HG03139 (cell line): ENCODE measurements around the gene ZFYVE27.
A peak's percentile ranks its signal among the peaks of the same experiment; 100 is the strongest.

Experiments
- ATAC-seq: cut with Tn5 transposase; IDR thresholded peaks from one replicate; pipeline ENCODE4 v1.9.1; 2021; ENCODE audit not compliant: unreplicated experiment

The ZFYVE27 gene

GRCh38 chr10:97714401-97715258 is 22.3 kb upstream of the ZFYVE27 start:
- ATAC-seq, result no peak

GRCh38 chr10:97715259-97715874 is 21.6 kb upstream of the ZFYVE27 start:
- no peak for ATAC-seq

- no peak for ATAC-seq
Measured at GRCh38 chr10:97717627-97718026, 19.3 kb upstream of the ZFYVE27 start.

GRCh38 chr10:97718178-97718577 is 18.8 kb upstream of the ZFYVE27 start:
- no peak for ATAC-seq

- ATAC-seq, result no peak
Measured at GRCh38 chr10:97718659-97719142, 18.2 kb upstream of the ZFYVE27 start.

GRCh38 chr10:97719602-97720001 is 17.3 kb upstream of the ZFYVE27 start:
- ATAC-seq, result no peak

- no peak for ATAC-seq
Measured at GRCh38 chr10:97721871-97722780, 14.8 kb upstream of the ZFYVE27 start.

GRCh38 chr10:97723001-97723400 is 13.9 kb upstream of the ZFYVE27 start:
- no peak for ATAC-seq

GRCh38 chr10:97724341-97724941 is 12.5 kb upstream of the ZFYVE27 start:
- no peak for ATAC-seq

GRCh38 chr10:97726636-97727178 is 10.2 kb upstream of the ZFYVE27 start:
- no peak for ATAC-seq

- no peak for ATAC-seq
Measured at GRCh38 chr10:97729014-97729413, 7.9 kb upstream of the ZFYVE27 start.

- no peak for ATAC-seq
Measured at GRCh38 chr10:97731346-97732051, 5.4 kb upstream of the ZFYVE27 start.

GRCh38 chr10:97732052-97732359 is 4.9 kb upstream of the ZFYVE27 start:
- ATAC-seq, result no peak

- no peak for ATAC-seq
Measured at GRCh38 chr10:97733256-97733655, 3.7 kb upstream of the ZFYVE27 start.

GRCh38 chr10:97734021-97734420 is 2.9 kb upstream of the ZFYVE27 start:
- no peak for ATAC-seq

- peak; percentile 14 for ATAC-seq
Measured at GRCh38 chr10:97736403-97736901, 476 bp upstream of the ZFYVE27 start.

GRCh38 chr10:97737770-97738265 is 890 bp downstream of the ZFYVE27 start:
- ATAC-seq, result no peak

GRCh38 chr10:97738616-97739015 is 1.7 kb downstream of the ZFYVE27 start:
- ATAC-seq, result no peak

GRCh38 chr10:97740613-97741012 is 3.7 kb downstream of the ZFYVE27 start:
- no peak for ATAC-seq
